RWPE1 (cell line): ENCODE results near the gene TUBGCP3.

Source experiments
- CTCF ChIA-PET: fragments of 350-600 bp; sonication (Branson Sonifier 250); formaldehyde crosslinking; extraction: SDS; loops from one replicate; lab custom pipeline; 2021; lab: Yijun Ruan, JAX
- POLR2A ChIA-PET: fragments of 400-600 bp; formaldehyde crosslinking; extraction: SDS; loops from one replicate; lab custom pipeline; 2020; ENCODE audit warnings: antibody characterized with exemption; ENCODE audit not compliant: low non-redundant PET; lab: Yijun Ruan, JAX
- DNase-seq: peaks from one replicate; pipeline ENCODE4 v3.0.0; 2012; ENCODE audit warnings: low spot score
- H3K27ac ChIP-seq: fragments of 450-650 bp; 2 replicates; pipeline ENCODE4 v1.5.1; 2017
- CTCF ChIP-seq: fragments of 450-650 bp; conservative IDR thresholded peaks from 2 replicates; pipeline ENCODE4 v1.5.1; 2017; ENCODE audit warnings: low read depth, mild to moderate bottlenecking

Gene TUBGCP3

GRCh38 chr13:112452380-112453206 is 135.4 kb downstream of the TUBGCP3 start:
- no peak for DNase-seq
- TF ChIP-seq CTCF, result no peak
- H3K27ac ChIP-seq, result no peak overlapping the region
- ChIA-PET POLR2A (no interaction called here), CTCF (interaction anchor here (3.2 kb wide), 1 partner anchor 8 kb away, joined by 14 read pairs; no protein-coding TSS in a partner anchor)

- TF ChIP-seq CTCF, result no peak
- ChIA-PET POLR2A (no interaction called here), CTCF (interaction anchor here (0.7 kb wide), 1 partner anchor 57 kb away, joined by 3 read pairs; no protein-coding TSS in a partner anchor)
- no peak overlapping the region for H3K27ac ChIP-seq
- DNase-seq, result no peak
These were observed 136.2 kb downstream of the TUBGCP3 start for GRCh38 chr13:112451512-112452379.

- no peak overlapping the region for H3K27ac ChIP-seq
- no peak for TF ChIP-seq CTCF
- DNase-seq, result no peak
- CTCF ChIA-PET, result interaction anchor here (0.7 kb wide), 2 partner anchors 58 to 1063 kb away, joined by 3 read pairs; no protein-coding TSS in a partner anchor
- POLR2A ChIA-PET, result no interaction called here
These were observed 137.1 kb downstream of the TUBGCP3 start for GRCh38 chr13:112450904-112451240.

GRCh38 chr13:112450118-112450903 is 137.6 kb downstream of the TUBGCP3 start:
- no peak for DNase-seq
- POLR2A ChIA-PET, result no interaction called here
- H3K27ac ChIP-seq, result no peak overlapping the region
- TF ChIP-seq CTCF, result no peak
- CTCF ChIA-PET, result interaction anchor here (0.6 to 0.7 kb wide), 2 partner anchors 165 to 1062 kb away, joined by 3 read pairs; no protein-coding TSS in a partner anchor

GRCh38 chr13:112449545-112449930 is 138.4 kb downstream of the TUBGCP3 start:
- no peak for TF ChIP-seq CTCF
- DNase-seq, result no peak
- ChIA-PET POLR2A (no interaction called here), CTCF (interaction anchor here (0.6 kb wide), 1 partner anchor 166 kb away, joined by 3 read pairs; no protein-coding TSS in a partner anchor)
- H3K27ac ChIP-seq, result no peak overlapping the region
